ENCODE measurements around the gene ACOX3.

GRCh38 chr4:8478801-8479744, 38.5 kb upstream of the ACOX3 start:
- no peak for TF ChIP-seq EZH2 (IDR thresholded peaks at IDR 0.05; ENCODE audit: low read length)
- TF ChIP-seq, protein P1, sequence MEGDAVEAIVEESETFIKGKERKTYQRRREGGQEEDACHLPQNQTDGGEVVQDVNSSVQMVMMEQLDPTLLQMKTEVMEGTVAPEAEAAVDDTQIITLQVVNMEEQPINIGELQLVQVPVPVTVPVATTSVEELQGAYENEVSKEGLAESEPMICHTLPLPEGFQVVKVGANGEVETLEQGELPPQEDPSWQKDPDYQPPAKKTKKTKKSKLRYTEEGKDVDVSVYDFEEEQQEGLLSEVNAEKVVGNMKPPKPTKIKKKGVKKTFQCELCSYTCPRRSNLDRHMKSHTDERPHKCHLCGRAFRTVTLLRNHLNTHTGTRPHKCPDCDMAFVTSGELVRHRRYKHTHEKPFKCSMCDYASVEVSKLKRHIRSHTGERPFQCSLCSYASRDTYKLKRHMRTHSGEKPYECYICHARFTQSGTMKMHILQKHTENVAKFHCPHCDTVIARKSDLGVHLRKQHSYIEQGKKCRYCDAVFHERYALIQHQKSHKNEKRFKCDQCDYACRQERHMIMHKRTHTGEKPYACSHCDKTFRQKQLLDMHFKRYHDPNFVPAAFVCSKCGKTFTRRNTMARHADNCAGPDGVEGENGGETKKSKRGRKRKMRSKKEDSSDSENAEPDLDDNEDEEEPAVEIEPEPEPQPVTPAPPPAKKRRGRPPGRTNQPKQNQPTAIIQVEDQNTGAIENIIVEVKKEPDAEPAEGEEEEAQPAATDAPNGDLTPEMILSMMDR (optimal IDR thresholded peaks at IDR 0.05 in 1 of 3, IDR thresholded peaks at IDR 0.05 in 1 of 3, conservative IDR thresholded peaks at IDR 0.05 in 1 of 3; ENCODE audit: extremely low read depth in 1 of 3, insufficient read depth in 2 of 3, low read length in 3 of 3) = no peak

Data from keratinocyte (primary cell).